Loucy (cell line): ENCODE measurements around the gene NUDT7.

ENCODE experiments used
- CTCF ChIP-seq: fragments of 200-600 bp; sonication (generic); conservative IDR thresholded peaks from 2 replicates; pipeline ENCODE4 v1.5.1; 2014; ENCODE audit warnings: mild to moderate bottlenecking, antibody characterized with exemption, low read length
- EZH2phosphoT487 ChIP-seq: fragments of 200-600 bp; IDR thresholded peaks from 2 replicates; pipeline ENCODE4 v1.6.1; 2018; ENCODE audit warnings: antibody characterized with exemption, mild to moderate bottlenecking, moderate library complexity, borderline replicate concordance

GRCh38 chr16:77786186-77786847, 64.0 kb downstream of the NUDT7 start:
- TF ChIP-seq EZH2phosphoT487 (no peak), CTCF (no peak)
